GM12878 (cell line): Measurements from ENCODE around the gene PRR12. TPM values are rescaled to one million over a fixed set of nuclear protein-coding genes. Genes with fewer than 3 reads are reported as not detected.

Experiments used
- ATAC-seq: fragments of 200-7000 bp; cut with Tn5 transposase; 3 replicates; pipeline ENCODE4 v1.9.1; 2020; ENCODE audit warnings: mild to moderate bottlenecking, moderate library complexity
- BruUV-seq: library from RNA; stranded (reverse); fragments of 400-500 nt; replicated peaks from 2 replicates; lab custom pipeline; 2021; lab: Mats Ljungman, UMichigan
- CTCF ChIA-PET: fragments of 300-600 bp; sonication (Branson Sonifier 250); formaldehyde crosslinking; extraction: SDS; loops from one replicate; lab custom pipeline; 2021; ENCODE audit warnings: inconsistent platforms; lab: Yijun Ruan, JAX
- POLR2A ChIA-PET: fragments of 350-600 bp; formaldehyde crosslinking; extraction: SDS; loops from one replicate; lab custom pipeline; 2021; ENCODE audit warnings: inconsistent platforms; lab: Charles Lee
- RAD21 ChIA-PET: fragments of 300-600 bp; sonication (Branson Sonifier 250); formaldehyde crosslinking; loops from one replicate; lab custom pipeline; 2023; ENCODE audit warnings: antibody characterized with exemption; ENCODE audit not compliant: unreplicated experiment; lab: Charles Lee
- SMC1A ChIA-PET: fragments of 300-600 bp; sonication (Branson Sonifier 250); formaldehyde crosslinking; loops from one replicate; lab custom pipeline; 2023; ENCODE audit not compliant: unreplicated experiment, uncharacterized antibody; lab: Charles Lee
- DNase-seq: peaks from one replicate; pipeline ENCODE4 v3.0.0-alpha.2; 2011; ENCODE audit warnings: low read depth, low spot score
- FAIRE-seq: peaks from 3 replicates; lab custom pipeline; 2011; peaks lifted over from hg19 to GRCh38; lab: Jason Lieb, UNC
- H2AFZ ChIP-seq: 2 replicates; pipeline ENCODE4 v1.6.0; 2011; ENCODE audit warnings: low read depth, low read length, control low read depth; ENCODE audit not compliant: control insufficient read depth
- H3K27ac ChIP-seq: 2 replicates; pipeline ENCODE4 v1.5.1; 2011; ENCODE audit warnings: control low read depth; ENCODE audit not compliant: control insufficient read depth, insufficient read depth
- H3K27me3 ChIP-seq, 2 experiments: replicated peaks in 1 of 2; 2 replicates each; pipeline versions ENCODE4 v1.6.0 to v1.6.1; 2011; ENCODE audit warnings: low read length in 1 of 2; ENCODE audit not compliant: control insufficient read depth in 2 of 2, insufficient read depth in 2 of 2
- H3K36me3 ChIP-seq, 2 experiments: 2 replicates each; pipeline ENCODE4 v1.5.1; 2011; ENCODE audit warnings: low read length in 1 of 2; ENCODE audit not compliant: control insufficient read depth in 2 of 2, insufficient read depth in 2 of 2
- H3K4me1 ChIP-seq: 2 replicates; pipeline ENCODE4 v1.6.1; 2011; ENCODE audit warnings: mild to moderate bottlenecking, low read length, moderate library complexity, mixed read lengths; ENCODE audit not compliant: control insufficient read depth, insufficient read depth
- H3K4me2 ChIP-seq: 2 replicates; pipeline ENCODE4 v1.6.0; 2011; ENCODE audit warnings: control low read depth; ENCODE audit not compliant: control insufficient read depth, insufficient read depth
- H3K4me3 ChIP-seq: fragments of 200-600 bp; sonication (generic); 2 replicates; pipeline ENCODE4 v1.5.1; 2016
- H3K79me2 ChIP-seq: 2 replicates; pipeline ENCODE4 v1.6.0; 2011; ENCODE audit warnings: low read length; ENCODE audit not compliant: control insufficient read depth, insufficient read depth
- H3K9ac ChIP-seq: 2 replicates; pipeline ENCODE4 v1.8.0; 2011; ENCODE audit warnings: low read length, control low read depth, mixed read lengths; ENCODE audit not compliant: control insufficient read depth, insufficient read depth
- H3K9me3 ChIP-seq: replicated peaks from 3 replicates; pipeline ENCODE4 v1.5.1; 2011; ENCODE audit warnings: mild to moderate bottlenecking, low read length; ENCODE audit not compliant: control insufficient read depth, insufficient read depth
- H4K20me1 ChIP-seq: 2 replicates; pipeline ENCODE4 v1.6.0; 2011; ENCODE audit not compliant: control insufficient read depth, insufficient read depth
- BACH1 ChIP-seq: fragments of 450-650 bp; IDR thresholded peaks from 2 replicates; pipeline ENCODE4 v1.6.1; 2017; ENCODE audit warnings: mild to moderate bottlenecking, borderline replicate concordance
- EZH2 ChIP-seq: IDR thresholded peaks from 2 replicates; pipeline ENCODE4 v1.6.1; 2012; ENCODE audit warnings: low read depth, mild to moderate bottlenecking, control low read depth, inconsistent platforms, low read length, borderline replicate concordance; ENCODE audit not compliant: control insufficient read depth
- GATAD2B ChIP-seq: fragments of 450-650 bp; conservative IDR thresholded peaks from 2 replicates; pipeline ENCODE4 v1.6.1; 2017; ENCODE audit warnings: low read depth, mild to moderate bottlenecking, moderate library complexity
- RELB ChIP-seq: fragments of 450-650 bp; IDR thresholded peaks from 2 replicates; pipeline ENCODE4 v1.6.1; 2017; ENCODE audit warnings: low read depth, mild to moderate bottlenecking, moderate library complexity
- SKIL ChIP-seq: fragments of 450-650 bp; IDR thresholded peaks from 2 replicates; pipeline ENCODE4 v1.6.1; 2017; ENCODE audit warnings: mild to moderate bottlenecking, low read depth, inconsistent platforms; ENCODE audit not compliant: poor library complexity, severe bottlenecking
- SMC3 ChIP-seq: IDR thresholded peaks from 2 replicates; pipeline ENCODE4 v1.6.1; 2011; ENCODE audit warnings: low read length, improper control_type of control experiment, borderline replicate concordance
- TCF3 ChIP-seq: IDR thresholded peaks from 2 replicates; pipeline ENCODE4 v1.6.1; 2012; ENCODE audit warnings: low read depth, mild to moderate bottlenecking, low read length, borderline replicate concordance; ENCODE audit not compliant: insufficient read depth
- WGBS: methylation state at CpG from one replicate; pipeline ENCODE4 v1.1.6; 2016; ENCODE audit warnings: low lambda C conversion rate; ENCODE audit not compliant: insufficient replicate concordance, insufficient coverage; ENCODE audit errors: missing lambda C conversion rate; 5-methylcytosine and 5-hydroxymethylcytosine counted together
- in situ Hi-C: fragments of 300-500 bp; cut with MboI; formaldehyde crosslinking; loops from 9 replicates; pipeline ENCODE4 v1.14.3; 2018; ENCODE audit warnings: mixed read lengths
- intact Hi-C: fragments of 100-400 bp; cut with micrococcal nuclease; formaldehyde crosslinking; loops from one replicate; pipeline ENCODE4 v1.14.2; 2022; ENCODE audit not compliant: unreplicated experiment
- polyA plus RNA-seq, 11 experiments: library from polyadenylated mRNA; depleted of rRNA in 4 of 11; unstranded in 6 of 11; stranded (reverse) in 5 of 11; fragments of >200 nt; fragmentation: Nextera tagmentation in 4 of 11; fragmentation: Illumina TruSeq in 1 of 11; extraction: Ambion mirVana in 4 of 11; extraction: Trizol in 1 of 11; gene quantifications; 1 replicate in 1 of 11; 2 replicates in 10 of 11; pipeline versions ENCODE4 v1.2.1 to v1.2.3, GENCODE V29; 2011 to 2016; ENCODE audit warnings: inconsistent platforms in 2 of 11, missing spikeins in 2 of 11, low read depth in 1 of 11
- total RNA-seq, 4 experiments: library from RNA; depleted of rRNA in 3 of 4; stranded (reverse); fragments of >200 nt in 3 of 4; fragmentation: Illumina TruSeq in 1 of 4; extraction: Trizol in 1 of 4; gene quantifications; 2 replicates each; pipeline versions ENCODE4 v1.2.1 to v1.2.3, GENCODE V29; 2013 to 2021

The PRR12 gene
- total and polyA plus RNA-seq, 10 of the 15 experiments (the other 5 are each of a cell fraction or from before 2014, with no cell fraction given), result 0.02 to 25.3 (median 1.6) TPM

DNA sequence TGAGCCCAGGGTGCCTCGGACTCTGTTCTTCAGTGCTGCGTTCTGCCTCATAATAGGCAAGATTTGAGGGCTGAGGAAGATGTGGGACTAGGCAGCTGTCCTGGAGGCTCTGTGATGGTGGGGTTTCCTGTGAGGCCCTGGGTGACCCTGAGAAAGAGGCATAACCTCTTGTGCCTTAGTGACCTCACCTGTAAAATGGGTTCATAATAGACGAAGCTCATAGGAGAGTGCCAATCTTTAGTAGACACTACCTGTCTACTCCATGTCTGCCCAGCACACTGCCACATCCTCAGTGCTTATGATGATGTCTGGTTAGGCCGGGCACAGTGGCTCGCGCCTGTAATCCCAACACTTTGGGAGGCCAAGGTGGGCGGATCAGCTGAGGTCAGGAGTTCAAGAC lies 25.6 kb downstream of the PRR12 start:
- ChIA-PET SMC1A (no interaction called here), POLR2A (interaction anchor here (0.7 kb wide), 1 partner anchor 97 kb away, joined by 3 read pairs; no protein-coding TSS in a partner anchor), CTCF (interaction anchor here (1.3 to 1.6 kb wide), 2 partner anchors 15 to 65 kb away, joined by 3 to 4 read pairs; no protein-coding TSS in a partner anchor), RAD21 (no interaction called here)
- no TSS peak for BruUV-seq
- in situ Hi-C loops, result no loop called here
- H3K4me1 ChIP-seq, result no peaks in the 10 kb centered on the region; the same call in 1 of the 2 replicates
- no peak for FAIRE-seq
- no peak overlapping the region for H3K4me3 ChIP-seq
- no peaks in the 10 kb centered on the region for H3K27me3 ChIP-seq
- intact Hi-C loops, result no loop called here
- H3K9ac ChIP-seq, result no peak overlapping the region
- TF ChIP-seq BACH1 (no peak), TCF3 (no peak), EZH2 (no peak), SMC3 (no peak), SKIL (no peak), RELB (no peak), GATAD2B (no peak)
- TF ChIP-seq, all 136 proteins: peak for 0
- Histone ChIP-seq H4K20me1 (no peaks in the 10 kb centered on the region), H3K9me3 (no peaks in the 10 kb centered on the region; the same call in 2 of the 3 replicates), H3K79me2 (no peaks in the 10 kb centered on the region), H3K27ac (no peak overlapping the region), H3K4me2 (no peak overlapping the region), H3K36me3 (peaks cover 18 to 19% of the 10 kb centered on the region in 2 experiments), H2AFZ (no peak overlapping the region)
- 88% methylated on average over 7 of the region's 7 CpGs for WGBS
- no peak for ATAC-seq
- DNase-seq, result no peak
